Left ventricle myocardium inferior (tissue), 1 donor: ENCODE measurements around the gene CRYBB1. TPM values are rescaled to one million over a fixed set of nuclear protein-coding genes. Genes with fewer than 3 reads are reported as not detected.

ENCODE experiments used
- DNase-seq: peaks from one replicate; pipeline ENCODE4 v3.0.0-alpha.2; 2020
- H3K27ac ChIP-seq: fragments of 200-600 bp; replicated peaks from 2 replicates; pipeline ENCODE4 v1.8.0; 2021
- H3K27me3 ChIP-seq: fragments of 200-600 bp; 2 replicates; pipeline ENCODE4 v1.8.0; 2021; ENCODE audit warnings: low read depth
- H3K36me3 ChIP-seq: fragments of 200-600 bp; 2 replicates; pipeline ENCODE4 v1.8.0; 2021
- H3K4me1 ChIP-seq: fragments of 200-600 bp; 2 replicates; pipeline ENCODE4 v1.8.0; 2021
- H3K4me3 ChIP-seq: fragments of 200-600 bp; 2 replicates; pipeline ENCODE4 v1.8.0; 2021; ENCODE audit warnings: mild to moderate bottlenecking, moderate library complexity
- H3K9me3 ChIP-seq: fragments of 200-600 bp; replicated peaks from 2 replicates; pipeline ENCODE4 v1.8.0; 2021
- CTCF ChIP-seq: fragments of 200-600 bp; IDR thresholded peaks from 2 replicates; pipeline ENCODE4 v1.8.0; 2021; ENCODE audit warnings: antibody characterized with exemption, mild to moderate bottlenecking, borderline replicate concordance
- intact Hi-C: fragments of 100-400 bp; cut with micrococcal nuclease; formaldehyde crosslinking; loops from one replicate; pipeline ENCODE4 v1.11.0; 2022
- total RNA-seq: library from RNA; stranded (reverse); fragmentation: NEBNext Ultra II Directional; extraction: Animal tissue kit (Norgen Biotek cat#: 25700); gene quantifications from one replicate; pipeline ENCODE4 v1.2.1, GENCODE V29; 2021
- donor health status: DM: no; HTN: yes; CAD: no; lungs with severe emphysema.

The CRYBB1 gene
- total RNA-seq, 1 donor from 2014 or later, result 0.66 TPM

- peak; percentile 25 for DNase-seq
- Histone ChIP-seq H3K27ac (peak overlapping the region; percentile 51), H3K27me3 (no peaks in the 10 kb centered on the region), H3K36me3 (peaks cover 9% of the 10 kb centered on the region), H3K4me1 (peaks cover 65% of the 10 kb centered on the region), H3K9me3 (peaks cover 7% of the 10 kb centered on the region), H3K4me3 (peak overlapping the region; percentile 19)
- intact Hi-C loops, result loop anchor here (10.0 kb wide), 1 partner anchor 82 kb away; no protein-coding TSS in a partner anchor
- TF ChIP-seq CTCF, result no peak
Measured at GRCh38 chr22:26586556-26587325, 31.1 kb downstream of the CRYBB1 start.

- peaks cover 61% of the 10 kb centered on the region for H3K4me1 ChIP-seq
Measured at GRCh38 chr22:26585104-26585790, 32.6 kb downstream of the CRYBB1 start.

GRCh38 chr22:26584010-26584409 is 33.8 kb downstream of the CRYBB1 start:
- no peak for DNase-seq
- Histone ChIP-seq H3K9me3 (peaks cover 7% of the 10 kb centered on the region), H3K4me3 (no peak overlapping the region), H3K27me3 (no peaks in the 10 kb centered on the region), H3K4me1 (peaks cover 63% of the 10 kb centered on the region), H3K27ac (no peak overlapping the region), H3K36me3 (peaks cover 9% of the 10 kb centered on the region)
- intact Hi-C loops, result loop anchor here (10.0 kb wide), 1 partner anchor 79 kb away; no protein-coding TSS in a partner anchor
- TF ChIP-seq CTCF, result no peak

More at GRCh38 chr22:26585104-26585790, 32.6 kb downstream of the CRYBB1 start:
- H3K4me3 ChIP-seq, result no peak overlapping the region
- H3K27me3 ChIP-seq, result no peaks in the 10 kb centered on the region
- peak; percentile 78 for DNase-seq
- TF ChIP-seq CTCF, result peak; percentile 49
- H3K36me3 ChIP-seq, result peaks cover 9% of the 10 kb centered on the region
- H3K27ac ChIP-seq, result peak overlapping the region; percentile 51
- peaks cover 7% of the 10 kb centered on the region for H3K9me3 ChIP-seq
- intact Hi-C loops, result loop anchor here (10.0 kb wide), 1 partner anchor 80 kb away; no protein-coding TSS in a partner anchor

GRCh38 chr22:26581633-26582168 is 36.1 kb downstream of the CRYBB1 start:
- peaks cover 48% of the 10 kb centered on the region for H3K4me1 ChIP-seq
- TF ChIP-seq CTCF, result no peak

GRCh38 chr22:26581026-26581425 is 36.8 kb downstream of the CRYBB1 start:
- intact Hi-C loops, result loop anchor here (10.0 kb wide), 1 partner anchor 76 kb away; no protein-coding TSS in a partner anchor
- Histone ChIP-seq H3K36me3 (peaks cover 9% of the 10 kb centered on the region), H3K27me3 (no peaks in the 10 kb centered on the region), H3K4me1 (peaks cover 47% of the 10 kb centered on the region), H3K4me3 (no peak overlapping the region), H3K27ac (no peak overlapping the region), H3K9me3 (no peaks in the 10 kb centered on the region)
- no peak for DNase-seq
- no peak for TF ChIP-seq CTCF

More at GRCh38 chr22:26581633-26582168, 36.1 kb downstream of the CRYBB1 start:
- intact Hi-C loops, result loop anchor here (10.0 kb wide), 1 partner anchor 77 kb away; no protein-coding TSS in a partner anchor
- Histone ChIP-seq H3K36me3 (peaks cover 9% of the 10 kb centered on the region), H3K4me3 (no peak overlapping the region), H3K27me3 (no peaks in the 10 kb centered on the region), H3K9me3 (no peaks in the 10 kb centered on the region), H3K27ac (no peak overlapping the region)
- no peak for DNase-seq
